ENCODE data around the gene SYMPK. TPM values are rescaled to one million over a fixed set of nuclear protein-coding genes. Genes with fewer than 3 reads are reported as not detected.
A peak's percentile ranks its signal among the peaks of the same experiment; 100 is the strongest.

The SYMPK gene
- total RNA-seq = 10 to 100 TPM; 97.3 to 98.3 TPM

- Mint-ChIP-seq H3K36me3 (ENCODE audit: low read depth) (peaks cover 24% of the 10 kb centered on the region), H3K4me3 (peak within 1 kb of the TSS; percentile 87), H3K9me3 (ENCODE audit: insufficient read depth) (no peaks in the 10 kb centered on the region), H3K4me1 (ENCODE audit: low read depth) (peaks cover 33% of the 10 kb centered on the region), H3K27ac (peak within 1 kb of the TSS; percentile 98), H3K27me3 (ENCODE audit: low read depth) (peaks cover 24% of the 10 kb centered on the region)
- ChIA-PET POLR2A (interaction anchor here (0.6 to 2.1 kb wide), 5 partner anchors 24 to 861 kb away, joined by 3 to 11 read pairs (median 5); partner anchors contain the start of genes IRF2BP1 and MYPOP), CTCF (interaction anchor here (0.7 to 3.9 kb wide), 16 partner anchors 13 to 170 kb away, joined by 3 to 29 read pairs (median 5); partner anchors contain the start of genes IRF2BP1, MYPOP, QPCTL and SIX5)
- peak; percentile 99 for DNase-seq
- ATAC-seq = peak; percentile 96
Measured at GRCh38 chr19:45862564-45863334, at the start of gene SYMPK. Gene SYMPK, minus strand, starts transcription at chr19:45863147. Its CDS starts 8,652 bp downstream, at chr19:45854495.

GRCh38 chr19:45911291-45911690 lies 48.3 kb upstream of the SYMPK start:
- POLR2A ChIA-PET = interaction anchor here (0.9 kb wide), 1 partner anchor 9 kb away, joined by 3 read pairs; the partner anchor contains the start of gene MYPOP
- peaks cover 28% of the 10 kb centered on the region for H3K27me3 Mint-ChIP-seq (ENCODE audit: low read depth)
- CTCF ChIA-PET = no interaction called here

GRCh38 chr19:45908956-45909355 lies 46.0 kb upstream of the SYMPK start:
- peaks cover 25% of the 10 kb centered on the region for H3K27me3 Mint-ChIP-seq (ENCODE audit: low read depth)
- peaks cover 7% of the 10 kb centered on the region for H3K4me1 Mint-ChIP-seq (ENCODE audit: low read depth)
- H3K27ac Mint-ChIP-seq = no peak overlapping the region
- DNase-seq (no peak), ATAC-seq (no peak)
- CTCF ChIA-PET = no interaction called here
- no peaks in the 10 kb centered on the region for H3K9me3 Mint-ChIP-seq (ENCODE audit: insufficient read depth)
- POLR2A ChIA-PET = no interaction called here
- H3K4me3 Mint-ChIP-seq = no peak overlapping the region
- no peaks in the 10 kb centered on the region for H3K36me3 Mint-ChIP-seq (ENCODE audit: low read depth)

More at GRCh38 chr19:45911291-45911690, 48.3 kb upstream of the SYMPK start:
- no peak for DNase-seq
- no peak overlapping the region for H3K4me3 Mint-ChIP-seq
- peaks cover 8% of the 10 kb centered on the region for H3K4me1 Mint-ChIP-seq (ENCODE audit: low read depth)
- no peaks in the 10 kb centered on the region for H3K36me3 Mint-ChIP-seq (ENCODE audit: low read depth)
- peaks cover 1% of the 10 kb centered on the region for H3K9me3 Mint-ChIP-seq (ENCODE audit: insufficient read depth)
- H3K27ac Mint-ChIP-seq = no peak overlapping the region
- ATAC-seq = no peak

- H3K36me3 Mint-ChIP-seq (ENCODE audit: low read depth) = peaks cover 2% of the 10 kb centered on the region
- no peak for ATAC-seq
- ChIA-PET CTCF (no interaction called here), POLR2A (interaction anchor here (0.7 to 1.3 kb wide), 2 partner anchors 22 to 78 kb away, joined by 3 to 4 read pairs; no protein-coding TSS in a partner anchor)
- no peak overlapping the region for H3K4me3 Mint-ChIP-seq
- H3K27me3 Mint-ChIP-seq (ENCODE audit: low read depth) = peaks cover 16% of the 10 kb centered on the region
- H3K4me1 Mint-ChIP-seq (ENCODE audit: low read depth) = peaks cover 18% of the 10 kb centered on the region
- no peaks in the 10 kb centered on the region for H3K9me3 Mint-ChIP-seq (ENCODE audit: insufficient read depth)
- H3K27ac Mint-ChIP-seq = no peak overlapping the region
- DNase-seq = no peak
Measured at GRCh38 chr19:45906221-45906620, 43.3 kb upstream of the SYMPK start.

- DNase-seq = no peak
- peaks cover 11% of the 10 kb centered on the region for H3K36me3 Mint-ChIP-seq (ENCODE audit: low read depth)
- CTCF ChIA-PET = no interaction called here
Measured at GRCh38 chr19:45905011-45905410, 42.1 kb upstream of the SYMPK start.

GRCh38 chr19:45902651-45903625 lies 40.0 kb upstream of the SYMPK start:
- H3K27me3 Mint-ChIP-seq (ENCODE audit: low read depth) = peaks cover 8% of the 10 kb centered on the region
- H3K9me3 Mint-ChIP-seq (ENCODE audit: insufficient read depth) = no peaks in the 10 kb centered on the region
- H3K4me3 Mint-ChIP-seq = peak overlapping the region; percentile 92
- DNase-seq (peak; percentile 99), ATAC-seq (peak; percentile 89)
- H3K36me3 Mint-ChIP-seq (ENCODE audit: low read depth) = peaks cover 24% of the 10 kb centered on the region
- H3K4me1 Mint-ChIP-seq (ENCODE audit: low read depth) = peaks cover 28% of the 10 kb centered on the region
- peak overlapping the region; percentile 77 for H3K27ac Mint-ChIP-seq
- ChIA-PET CTCF (interaction anchor here (0.7 to 4.2 kb wide), 16 partner anchors 11 to 424 kb away, joined by 3 to 26 read pairs (median 5); partner anchors contain the start of genes CCDC61, FOXA3, IRF2BP1 and NANOS2), POLR2A (interaction anchor here (0.6 to 2.0 kb wide), 7 partner anchors 8 to 51 kb away, joined by 3 to 12 read pairs (median 3); partner anchors contain the start of genes FOXA3, IRF2BP1 and SYMPK)

More at GRCh38 chr19:45905011-45905410, 42.1 kb upstream of the SYMPK start:
- POLR2A ChIA-PET = interaction anchor here (0.6 kb wide), 1 partner anchor 19 kb away, joined by 5 read pairs; the partner anchor contains the start of gene IRF2BP1
- Mint-ChIP-seq H3K27me3 (ENCODE audit: low read depth) (peaks cover 11% of the 10 kb centered on the region), H3K27ac (no peak overlapping the region), H3K9me3 (ENCODE audit: insufficient read depth) (no peaks in the 10 kb centered on the region), H3K4me1 (ENCODE audit: low read depth) (peaks cover 28% of the 10 kb centered on the region), H3K4me3 (no peak overlapping the region)
- no peak for ATAC-seq

- peak within 1 kb of the TSS; percentile 77 for H3K27ac Mint-ChIP-seq
- peaks cover 24% of the 10 kb centered on the region for H3K36me3 Mint-ChIP-seq (ENCODE audit: low read depth)
- POLR2A ChIA-PET = interaction anchor here (1.0 to 2.0 kb wide), 6 partner anchors 9 to 52 kb away, joined by 3 to 12 read pairs (median 4); partner anchors contain the start of genes FOXA3, IRF2BP1 and SYMPK
- peaks cover 28% of the 10 kb centered on the region for H3K4me1 Mint-ChIP-seq (ENCODE audit: low read depth)
- no peak for DNase-seq
- no peak for ATAC-seq
- CTCF ChIA-PET = interaction anchor here (0.6 to 4.2 kb wide), 12 partner anchors 15 to 692 kb away, joined by 3 to 26 read pairs (median 6); partner anchors contain the start of genes FOXA3, IRF2BP1 and SIX5
- peaks cover 8% of the 10 kb centered on the region for H3K27me3 Mint-ChIP-seq (ENCODE audit: low read depth)
- H3K4me3 Mint-ChIP-seq = peak within 1 kb of the TSS; percentile 92
- no peaks in the 10 kb centered on the region for H3K9me3 Mint-ChIP-seq (ENCODE audit: insufficient read depth)
Measured at GRCh38 chr19:45901912-45902650, 39.1 kb upstream of the SYMPK start, which contains the start of gene MYPOP. Gene MYPOP, minus strand, starts transcription at chr19:45902613. Its CDS starts 840 bp downstream, at chr19:45901773.

GRCh38 chr19:45901432-45901911 lies 38.5 kb upstream of the SYMPK start:
- Mint-ChIP-seq H3K9me3 (ENCODE audit: insufficient read depth) (no peaks in the 10 kb centered on the region), H3K27ac (no peak overlapping the region), H3K36me3 (ENCODE audit: low read depth) (peaks cover 24% of the 10 kb centered on the region), H3K27me3 (ENCODE audit: low read depth) (peaks cover 5% of the 10 kb centered on the region), H3K4me1 (ENCODE audit: low read depth) (peaks cover 28% of the 10 kb centered on the region), H3K4me3 (peak overlapping the region; percentile 55)
- peak; percentile 45 for DNase-seq
- ChIA-PET CTCF (interaction anchor here (0.6 to 4.2 kb wide), 6 partner anchors 15 to 692 kb away, joined by 3 to 26 read pairs (median 4); partner anchors contain the start of genes IRF2BP1 and SIX5), POLR2A (interaction anchor here (1.0 to 2.0 kb wide), 3 partner anchors 9 to 17 kb away, joined by 3 to 5 read pairs (median 3); partner anchors contain the start of gene IRF2BP1)
- ATAC-seq = no peak

GRCh38 chr19:45900738-45901431 lies 37.9 kb upstream of the SYMPK start:
- H3K4me1 Mint-ChIP-seq (ENCODE audit: low read depth) = peaks cover 28% of the 10 kb centered on the region
- peak overlapping the region; percentile 50 for H3K4me3 Mint-ChIP-seq
- H3K9me3 Mint-ChIP-seq (ENCODE audit: insufficient read depth) = no peaks in the 10 kb centered on the region
- peaks cover 5% of the 10 kb centered on the region for H3K27me3 Mint-ChIP-seq (ENCODE audit: low read depth)
- ChIA-PET POLR2A (interaction anchor here (1.0 to 2.0 kb wide), 2 partner anchors 15 to 17 kb away, joined by 3 to 5 read pairs; partner anchors contain the start of gene IRF2BP1), CTCF (interaction anchor here (1.0 to 4.2 kb wide), 4 partner anchors 15 to 131 kb away, joined by 3 to 26 read pairs (median 11); partner anchors contain the start of genes IRF2BP1 and SIX5)
- no peak overlapping the region for H3K27ac Mint-ChIP-seq
- DNase-seq (no peak), ATAC-seq (no peak)
- peaks cover 24% of the 10 kb centered on the region for H3K36me3 Mint-ChIP-seq (ENCODE audit: low read depth)
